Epithelial cell of esophagus (primary cell): ENCODE data around the gene KLHDC7A.

ENCODE experiments used
- DNase-seq: peaks from one replicate; pipeline ENCODE4 v3.0.0; 2010; ENCODE audit warnings: low read depth
- H3K4me3 ChIP-seq: 2 replicates; pipeline ENCODE4 v1.5.1; 2011; ENCODE audit warnings: mild to moderate bottlenecking, low read length, control low read depth
- CTCF ChIP-seq: IDR thresholded peaks from 2 replicates; pipeline ENCODE4 v1.5.1; 2011; ENCODE audit warnings: low read depth, mild to moderate bottlenecking, low read length, control low read depth, inconsistent platforms; ENCODE audit not compliant: insufficient read depth; ENCODE audit errors: missing control alignments

Gene KLHDC7A

GRCh38 chr1:18526436-18527275 lies 45.9 kb downstream of the KLHDC7A start:
- no peak for TF ChIP-seq CTCF
- DNase-seq = no peak
- H3K4me3 ChIP-seq = no peak overlapping the region

- H3K4me3 ChIP-seq = no peak overlapping the region
- no peak for DNase-seq
- TF ChIP-seq CTCF = no peak
Measured at GRCh38 chr1:18527514-18527913, 46.8 kb downstream of the KLHDC7A start.

GRCh38 chr1:18527921-18528320 lies 47.2 kb downstream of the KLHDC7A start:
- TF ChIP-seq CTCF = no peak
- DNase-seq = no peak
- no peak overlapping the region for H3K4me3 ChIP-seq

GRCh38 chr1:18528616-18529015 lies 47.9 kb downstream of the KLHDC7A start:
- no peak overlapping the region for H3K4me3 ChIP-seq
- no peak for TF ChIP-seq CTCF
- DNase-seq = no peak

GRCh38 chr1:18529714-18530113 lies 49.0 kb downstream of the KLHDC7A start:
- DNase-seq = no peak
- no peak overlapping the region for H3K4me3 ChIP-seq
- no peak for TF ChIP-seq CTCF

- no peak for DNase-seq
- no peak overlapping the region for H3K4me3 ChIP-seq
- no peak for TF ChIP-seq CTCF
Measured at GRCh38 chr1:18530587-18531502, 50.1 kb downstream of the KLHDC7A start.
